Stimulated activated CD8-positive, alpha-beta memory T cell treated with anti-CD3 and anti-CD28 coated beads, Interleukin-15, amount 100 ng/mL, for 1 hour (primary cell): ENCODE measurements around the gene DAPK2.

Source experiments
- DNase-seq: peaks from one replicate; pipeline ENCODE4 v3.0.0-alpha.2; 2020; ENCODE audit warnings: low read depth

DAPK2 gene

GRCh38 chr15:63996794-63997357 is 49.4 kb downstream of the DAPK2 start:
- no peak for DNase-seq

- no peak for DNase-seq
These were observed 50.5 kb downstream of the DAPK2 start for GRCh38 chr15:63995789-63996188.

GRCh38 chr15:63994073-63994600 is 52.1 kb downstream of the DAPK2 start:
- no peak for DNase-seq

GRCh38 chr15:63992300-63992699 is 54.0 kb downstream of the DAPK2 start:
- DNase-seq, result no peak

- no peak for DNase-seq
These were observed 54.6 kb downstream of the DAPK2 start for GRCh38 chr15:63991706-63992105.

- no peak for DNase-seq
These were observed 55.8 kb downstream of the DAPK2 start for GRCh38 chr15:63990454-63990853.

GRCh38 chr15:63987796-63988378 is 58.4 kb downstream of the DAPK2 start:
- DNase-seq, result no peak

- DNase-seq, result no peak
These were observed 59.4 kb downstream of the DAPK2 start for GRCh38 chr15:63986751-63987341.

- DNase-seq, result no peak
These were observed 60.1 kb downstream of the DAPK2 start for GRCh38 chr15:63986185-63986680.

GRCh38 chr15:63985221-63986184 is 60.8 kb downstream of the DAPK2 start:
- no peak for DNase-seq

GRCh38 chr15:63984331-63984730 is 62.0 kb downstream of the DAPK2 start:
- DNase-seq, result no peak

- DNase-seq, result no peak
These were observed 63.1 kb downstream of the DAPK2 start for GRCh38 chr15:63983061-63983711.

- DNase-seq, result no peak
These were observed 63.9 kb downstream of the DAPK2 start for GRCh38 chr15:63982381-63982854.

GRCh38 chr15:63981596-63982320 is 64.5 kb downstream of the DAPK2 start:
- DNase-seq, result no peak

GRCh38 chr15:63979262-63979793 is 67.0 kb downstream of the DAPK2 start:
- no peak for DNase-seq

GRCh38 chr15:63978511-63979261 is 67.6 kb downstream of the DAPK2 start:
- no peak for DNase-seq

GRCh38 chr15:63977119-63977518 is 69.2 kb downstream of the DAPK2 start:
- no peak for DNase-seq

- DNase-seq, result no peak
These were observed 72.3 kb downstream of the DAPK2 start for GRCh38 chr15:63974021-63974420.

GRCh38 chr15:63973212-63974009 is 72.9 kb downstream of the DAPK2 start:
- no peak for DNase-seq
